HG02973 (cell line): ENCODE data around the gene MUC6.

Experiments used
- ATAC-seq: cut with Tn5 transposase; IDR thresholded peaks from one replicate; pipeline ENCODE4 v1.9.1; 2021; ENCODE audit warnings: moderate library complexity; ENCODE audit not compliant: unreplicated experiment

The MUC6 gene

GRCh38 chr11:1038921-1039320 is 2.4 kb upstream of the MUC6 start:
- ATAC-seq, result no peak

GRCh38 chr11:1038361-1038760 is 1.8 kb upstream of the MUC6 start:
- no peak for ATAC-seq

DNA sequence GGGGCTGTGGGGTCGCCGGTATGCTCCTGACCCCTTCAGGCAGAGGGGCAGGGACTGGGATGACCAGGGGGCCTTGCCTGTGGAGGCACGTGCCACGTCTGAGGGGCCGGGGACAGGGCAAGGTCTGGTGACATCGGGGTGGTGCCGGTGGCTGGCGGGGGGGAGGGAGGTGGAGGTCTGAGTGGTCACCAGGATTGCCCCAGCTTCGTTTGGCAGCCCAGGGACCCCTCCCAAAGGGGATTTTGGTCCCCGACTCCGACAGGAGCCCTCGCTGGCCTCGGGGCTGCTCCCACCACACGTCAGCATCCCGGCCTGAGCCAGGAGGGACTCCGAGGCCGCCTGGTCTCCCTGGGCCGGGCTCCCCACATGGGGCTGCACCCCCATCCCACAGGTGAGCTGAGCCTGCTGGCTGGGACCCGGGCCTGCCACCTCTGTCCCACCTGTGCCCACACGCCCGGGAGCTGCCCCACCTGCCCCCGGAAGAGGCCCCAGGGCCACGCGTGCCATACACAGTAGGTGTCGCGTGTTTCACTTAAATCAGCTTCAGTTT is 1.1 kb upstream of the MUC6 start:
- no peak for ATAC-seq

DNA sequence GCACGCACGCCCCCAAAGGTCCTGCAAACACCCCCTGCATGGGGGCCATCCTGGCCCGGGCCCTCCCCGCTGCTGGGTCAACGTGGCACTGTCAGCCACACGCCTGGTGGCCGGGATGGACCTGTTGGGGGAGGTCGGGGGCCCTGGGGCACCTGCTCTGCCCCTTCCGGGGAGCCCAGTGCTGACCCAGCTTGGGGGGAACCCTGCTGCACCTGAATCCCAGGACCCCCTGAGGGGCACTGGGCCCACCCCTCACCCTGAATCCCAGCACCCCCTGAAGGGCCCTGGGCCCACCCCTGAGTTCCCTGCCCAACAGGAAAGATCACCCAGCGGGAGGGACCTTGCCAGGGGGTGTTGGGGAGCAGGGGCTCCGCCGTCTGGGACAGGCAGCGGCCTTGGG is 413 bp upstream of the MUC6 start:
- ATAC-seq, result no peak

DNA sequence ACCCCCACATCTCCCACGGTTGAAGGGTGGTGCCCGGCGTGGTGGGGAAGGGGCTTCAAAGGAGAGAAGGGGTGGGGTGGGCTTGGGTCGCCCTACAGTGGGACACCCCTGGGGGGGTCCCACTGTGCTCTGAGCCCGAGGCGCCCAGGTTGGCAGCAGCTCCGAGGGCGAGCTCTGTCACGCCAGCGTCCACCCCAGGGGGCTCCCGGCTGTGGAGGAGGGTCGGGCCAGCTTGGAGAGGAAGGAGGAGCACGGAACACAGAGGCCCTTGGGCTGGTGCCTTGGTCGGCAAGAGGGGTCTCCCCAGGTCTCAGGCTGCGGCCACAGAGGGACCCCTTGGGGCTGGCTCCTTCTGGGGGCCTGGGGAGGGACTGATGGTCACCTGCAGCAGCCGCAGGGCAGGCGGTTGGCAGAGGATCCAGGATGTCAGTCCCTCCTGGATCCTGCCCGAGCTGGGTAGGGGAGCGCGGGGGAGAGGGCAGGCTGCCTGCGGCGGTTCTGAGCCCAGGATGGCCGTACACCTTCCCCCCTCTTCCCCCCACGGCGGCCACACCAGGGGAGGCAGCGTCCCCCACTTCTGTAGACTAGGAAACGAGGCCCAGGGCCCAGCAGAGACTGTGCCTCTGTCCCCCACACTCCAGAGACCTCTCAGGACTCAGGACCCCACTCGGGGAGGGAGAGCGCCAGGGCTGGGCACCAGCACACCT is 788 bp downstream of the MUC6 start:
- no peak for ATAC-seq

DNA sequence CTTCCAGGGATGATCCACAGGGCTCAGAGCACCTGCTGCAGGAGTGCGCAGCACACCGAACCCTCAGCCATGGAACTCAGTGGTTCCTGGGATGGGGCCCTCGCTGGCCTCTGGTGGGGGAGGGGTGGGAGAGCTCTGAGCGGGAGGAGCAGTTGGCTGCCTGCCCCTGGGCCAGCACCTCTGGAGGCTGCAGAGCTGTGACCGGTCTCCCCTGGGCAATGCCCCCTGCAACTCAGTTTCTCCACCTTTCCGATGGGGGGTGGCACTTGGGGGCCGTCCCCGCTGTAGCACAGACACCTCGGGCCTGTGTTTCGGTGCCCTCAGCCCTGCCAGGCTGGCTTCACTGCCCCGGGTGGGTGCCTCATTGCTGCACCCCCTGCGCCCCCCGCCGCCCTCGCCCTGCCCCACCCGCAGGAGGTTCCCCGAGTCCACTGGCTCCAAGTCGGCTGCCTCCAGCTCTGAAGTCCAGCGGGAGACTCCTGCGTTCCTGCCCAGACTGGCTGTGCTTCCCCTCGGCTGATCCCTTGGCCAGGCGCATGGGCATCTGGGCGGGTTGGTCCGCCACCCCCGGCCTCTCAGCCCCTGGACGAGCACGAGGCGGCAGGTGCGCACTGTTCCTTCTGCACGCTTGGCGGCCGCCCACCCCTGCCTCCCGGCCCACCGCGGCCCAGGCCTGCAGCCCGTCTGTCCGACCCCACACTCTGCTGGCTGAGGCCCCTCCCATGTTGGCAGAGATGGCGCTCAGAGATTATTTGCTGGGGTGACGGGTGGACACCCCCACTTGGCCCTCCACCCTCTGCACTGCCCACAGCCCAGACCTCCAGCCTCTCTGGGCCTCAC is 1.8 kb downstream of the MUC6 start:
- ATAC-seq, result no peak

- no peak for ATAC-seq
Observed at GRCh38 chr11:1034001-1034400, 2.5 kb downstream of the MUC6 start.

- ATAC-seq, result no peak
Observed at GRCh38 chr11:1033016-1033798, 3.3 kb downstream of the MUC6 start.

GRCh38 chr11:1032310-1032891 is 4.1 kb downstream of the MUC6 start:
- no peak for ATAC-seq

- no peak for ATAC-seq
Observed at GRCh38 chr11:1031121-1031899, 5.2 kb downstream of the MUC6 start.

DNA sequence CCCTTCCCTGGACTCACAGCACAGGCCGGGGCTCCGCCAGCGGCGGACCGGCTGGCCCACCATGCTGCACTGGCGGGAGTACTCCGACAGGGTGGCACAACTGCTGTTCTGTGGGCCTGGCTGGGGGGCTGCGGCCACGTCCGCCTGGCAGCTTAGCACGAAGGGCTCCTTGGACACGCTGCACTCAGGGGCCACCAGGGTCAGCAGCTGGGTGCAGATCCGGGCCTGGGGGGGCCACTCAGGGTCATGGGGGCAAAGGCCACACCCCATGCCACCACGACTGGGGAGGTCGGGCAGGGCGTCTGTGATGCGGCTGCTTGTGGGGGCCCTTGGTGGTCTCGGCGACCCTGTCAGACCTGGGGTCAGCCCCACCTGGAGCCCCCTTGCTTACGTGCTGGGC is 6.0 kb downstream of the MUC6 start:
- no peak for ATAC-seq

GRCh38 chr11:1030086-1030485 is 6.4 kb downstream of the MUC6 start:
- ATAC-seq, result no peak

DNA sequence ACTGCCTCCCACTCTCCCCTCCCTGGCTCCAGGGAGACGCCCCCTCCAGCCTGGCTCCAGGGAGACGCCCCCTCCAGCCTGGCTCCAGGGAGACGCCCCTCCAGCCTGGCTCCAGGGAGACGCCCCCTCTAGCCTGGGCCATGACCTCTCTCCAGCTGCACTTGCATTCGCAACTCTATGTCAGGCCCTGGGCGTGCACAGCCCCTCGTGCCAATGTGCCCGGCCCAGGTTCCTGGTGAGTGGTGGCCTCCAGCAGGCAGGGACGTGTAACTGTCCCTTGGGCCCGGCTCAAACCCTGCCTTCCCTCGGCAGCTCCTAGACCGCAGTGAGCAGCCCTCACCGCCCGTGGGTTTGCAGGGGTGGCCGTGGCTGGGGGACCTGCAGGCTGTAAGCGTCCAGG is 6.9 kb downstream of the MUC6 start:
- no peak for ATAC-seq

- no peak for ATAC-seq
Observed at GRCh38 chr11:1029051-1029450, 7.5 kb downstream of the MUC6 start.

DNA sequence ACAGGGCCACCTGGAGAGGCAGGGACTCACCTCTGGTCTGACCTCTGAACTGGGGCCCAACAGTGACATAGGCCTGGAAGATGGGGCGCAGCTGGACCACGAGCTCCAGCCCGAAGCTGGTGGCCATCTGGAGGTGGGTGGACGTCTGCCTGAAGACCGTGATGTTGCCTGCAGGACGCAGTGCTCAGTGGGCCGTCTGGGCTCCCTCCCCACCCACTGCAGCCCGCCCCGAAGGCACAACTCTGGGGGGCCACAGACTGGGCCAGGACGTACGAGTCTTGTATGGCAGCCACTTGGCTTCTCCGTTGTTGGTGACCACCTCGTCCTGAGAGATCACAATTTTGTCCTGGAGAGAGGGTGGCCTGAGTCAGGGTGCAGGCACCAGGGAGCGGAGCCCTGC is 7.9 kb downstream of the MUC6 start:
- no peak for ATAC-seq

GRCh38 chr11:1028291-1028540 is 8.3 kb downstream of the MUC6 start:
- ATAC-seq, result no peak

DNA sequence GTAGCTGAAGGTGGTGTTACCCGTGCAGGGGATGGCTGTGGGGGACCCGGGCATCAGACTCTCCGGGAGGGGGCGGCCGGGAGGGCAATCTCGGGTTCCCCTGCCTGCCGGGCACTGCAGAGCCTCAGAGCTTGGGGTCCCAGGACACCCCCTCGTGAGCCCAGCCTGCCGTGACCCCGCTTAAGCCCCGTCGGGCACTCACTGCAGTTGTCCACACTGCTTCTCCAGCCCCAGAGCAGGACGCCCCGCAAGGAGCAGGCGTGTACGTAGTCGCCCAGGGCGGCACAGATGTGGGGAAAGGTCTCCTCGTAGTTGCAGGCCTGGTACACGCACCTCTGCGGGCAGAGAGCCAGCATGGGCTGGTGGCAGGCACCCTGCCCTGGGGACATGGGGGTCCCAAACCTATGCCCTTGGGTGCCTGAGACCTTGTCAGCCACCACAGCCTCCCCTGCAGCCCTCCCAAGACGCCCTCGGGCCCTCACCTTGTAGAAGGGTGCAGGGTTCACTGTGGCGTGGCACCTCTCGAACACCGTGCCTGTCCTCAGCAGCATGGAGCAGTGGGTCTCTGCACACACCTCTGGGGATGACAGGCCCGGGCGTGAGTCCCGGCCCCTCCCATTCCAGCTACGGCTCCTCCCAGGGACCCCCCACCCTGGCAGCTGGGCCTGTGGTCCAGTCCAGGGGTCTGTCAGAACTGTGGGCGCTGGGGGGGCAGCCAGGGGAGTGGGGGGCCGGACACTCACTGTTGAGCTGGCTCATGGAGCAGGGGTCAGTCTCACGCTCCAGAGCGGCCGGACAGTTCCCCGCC is 8.8 kb downstream of the MUC6 start:
- no peak for ATAC-seq

- ATAC-seq, result no peak
Observed at GRCh38 chr11:1026641-1027482, 9.7 kb downstream of the MUC6 start.

GRCh38 chr11:1026163-1026450 is 10.4 kb downstream of the MUC6 start:
- ATAC-seq, result no peak
